Sigmoid colon (tissue), 7 donors: Measurements from ENCODE around the gene TDRD7. TPM values are rescaled to one million over a fixed set of nuclear protein-coding genes. Genes with fewer than 3 reads are reported as not detected.

Experiments used
- DNase-seq: peaks from one replicate; pipeline ENCODE4 v3.0.0-alpha.2; 2019
- H3K27ac ChIP-seq, 4 donors: fragments of 200-600 bp; sonication (generic); one replicate each; pipeline ENCODE4 v1.5.1; 2016 to 2019; ENCODE audit warnings: mild to moderate bottlenecking in 1 of 4
- H3K27me3 ChIP-seq, 3 donors: fragments of 200-600 bp; sonication (generic); one replicate each; pipeline ENCODE4 v1.5.1; 2019; ENCODE audit warnings: mild to moderate bottlenecking in 1 of 3
- H3K36me3 ChIP-seq, 4 donors: fragments of 200-600 bp; sonication (generic); one replicate each; pipeline ENCODE4 v1.5.1; 2016 to 2019
- H3K4me1 ChIP-seq, 4 donors: fragments of 200-600 bp; sonication (generic); one replicate each; pipeline ENCODE4 v1.5.1; 2017 to 2019
- H3K4me3 ChIP-seq, 4 donors: fragments of 200-600 bp; sonication (generic); one replicate each; pipeline ENCODE4 v1.5.1; 2017 to 2019; ENCODE audit warnings: mild to moderate bottlenecking in 2 of 4, moderate library complexity in 1 of 4
- H3K9me3 ChIP-seq, 4 donors: fragments of 200-600 bp in 3 of 4; sonication (generic) in 3 of 4; one replicate each; pipeline versions ENCODE4 v1.5.1 to v1.6.1; 2013 to 2019
- EP300 ChIP-seq, 4 donors: sonication (generic); formaldehyde crosslinking; IDR thresholded peaks; one replicate each; pipeline ENCODE4 v1.6.1; 2017; ENCODE audit warnings: antibody characterized with exemption in 4 of 4
- POLR2A ChIP-seq, 2 donors: fragments of 450-650 bp; IDR thresholded peaks; one replicate each; pipeline ENCODE4 v1.6.1; 2016; ENCODE audit warnings: antibody characterized with exemption in 2 of 2, mild to moderate bottlenecking in 2 of 2, moderate library complexity in 2 of 2
- POLR2AphosphoS5 ChIP-seq, 4 donors: sonication (generic); formaldehyde crosslinking; IDR thresholded peaks; one replicate each; pipeline ENCODE4 v1.6.1; 2017; ENCODE audit warnings: antibody characterized with exemption in 4 of 4
- WGBS, 2 donors: extraction: QIAGEN DNeasy Blood & Tissue Kit; methylation state at CpG; one replicate each; pipeline ENCODE4 v1.1.7; 2013; 5-methylcytosine and 5-hydroxymethylcytosine counted together
- intact Hi-C: fragments of 100-400 bp; cut with DNase I; formaldehyde crosslinking; loops from one replicate; pipeline ENCODE4 v1.15.1; 2023
- polyA plus RNA-seq, 3 donors: library from polyadenylated mRNA; stranded (reverse); fragments of 200-250 nt; gene quantifications; one replicate each; pipeline ENCODE4 v1.2.3, GENCODE V29; 2013
- total RNA-seq, 4 donors: library from RNA; depleted of rRNA; stranded (reverse); fragments of >200 nt; gene quantifications; one replicate each; pipeline ENCODE4 v1.1.0, GENCODE V29; 2016
- TF ChIP-seq, protein P1 (sequence below), 4 experiments: fragments of 450-650 bp in 3 of 4; fragments of 200-600 bp in 1 of 4; IDR thresholded peaks; one replicate each; pipeline ENCODE4 v1.5.1; 2016 to 2019; ENCODE audit warnings: antibody characterized with exemption in 4 of 4, mild to moderate bottlenecking in 3 of 4, moderate library complexity in 2 of 4
- donor health status: healthy with polysubstance abuse.
- donor health status: Bipolar disorder and iron deficiency.
- donor health status: healthy.

TDRD7 gene
- total and polyA plus RNA-seq, 7 donors = 10.5 to 25.7 (median 17.5) TPM

DNA sequence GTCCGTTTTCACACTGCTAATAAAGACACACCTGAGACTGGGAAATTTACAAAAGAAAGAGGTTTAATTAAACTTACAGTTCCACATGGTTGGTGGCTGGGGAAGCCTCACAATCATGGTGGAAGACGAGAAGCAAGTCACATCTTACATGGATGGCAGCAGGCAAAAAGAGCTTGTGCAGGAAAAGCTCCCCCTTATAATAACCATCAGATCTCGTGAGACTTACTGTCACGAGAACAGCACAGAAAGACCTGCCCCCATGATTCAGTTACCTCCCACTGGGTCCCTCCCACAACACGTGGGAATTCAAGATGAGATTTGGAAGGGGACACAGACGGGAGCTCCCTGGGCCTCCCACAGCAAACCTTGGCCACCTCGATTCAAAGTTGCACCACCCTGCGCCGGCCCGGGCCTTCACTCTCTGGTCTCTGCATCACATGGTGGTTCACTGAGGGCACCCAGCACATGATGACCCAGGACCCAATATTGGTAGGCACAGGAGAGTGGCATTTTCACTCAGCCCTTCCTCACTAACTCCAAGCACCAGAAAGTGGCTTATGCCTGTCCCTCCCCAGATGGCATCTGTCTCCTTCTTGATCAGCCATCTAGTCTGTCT, 21.0 kb upstream of the TDRD7 start:
- Histone ChIP-seq H3K9me3 (no peaks in the 10 kb centered on the region), H3K36me3 (no peaks in the 10 kb centered on the region), H3K27me3 (peaks cover 4 to 36% (median 13%) of the 10 kb centered on the region in 3 donors), H3K27ac (no peak overlapping the region), H3K4me3 (no peak overlapping the region), H3K4me1 (peaks cover 0 to 9% (median 4%) of the 10 kb centered on the region in 4 donors)
- 89 to 92% methylated on average over 10 of the region's 10 CpGs for WGBS, 2 donors
- TF ChIP-seq EP300 (IDR thresholded peaks at IDR 0.05) (no peak), POLR2A (IDR thresholded peaks at IDR 0.05) (no peak), POLR2AphosphoS5 (IDR thresholded peaks at IDR 0.05) (no peak)
- TF ChIP-seq, protein P1, sequence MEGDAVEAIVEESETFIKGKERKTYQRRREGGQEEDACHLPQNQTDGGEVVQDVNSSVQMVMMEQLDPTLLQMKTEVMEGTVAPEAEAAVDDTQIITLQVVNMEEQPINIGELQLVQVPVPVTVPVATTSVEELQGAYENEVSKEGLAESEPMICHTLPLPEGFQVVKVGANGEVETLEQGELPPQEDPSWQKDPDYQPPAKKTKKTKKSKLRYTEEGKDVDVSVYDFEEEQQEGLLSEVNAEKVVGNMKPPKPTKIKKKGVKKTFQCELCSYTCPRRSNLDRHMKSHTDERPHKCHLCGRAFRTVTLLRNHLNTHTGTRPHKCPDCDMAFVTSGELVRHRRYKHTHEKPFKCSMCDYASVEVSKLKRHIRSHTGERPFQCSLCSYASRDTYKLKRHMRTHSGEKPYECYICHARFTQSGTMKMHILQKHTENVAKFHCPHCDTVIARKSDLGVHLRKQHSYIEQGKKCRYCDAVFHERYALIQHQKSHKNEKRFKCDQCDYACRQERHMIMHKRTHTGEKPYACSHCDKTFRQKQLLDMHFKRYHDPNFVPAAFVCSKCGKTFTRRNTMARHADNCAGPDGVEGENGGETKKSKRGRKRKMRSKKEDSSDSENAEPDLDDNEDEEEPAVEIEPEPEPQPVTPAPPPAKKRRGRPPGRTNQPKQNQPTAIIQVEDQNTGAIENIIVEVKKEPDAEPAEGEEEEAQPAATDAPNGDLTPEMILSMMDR (IDR thresholded peaks at IDR 0.05) = no peak
- no peak for DNase-seq
- intact Hi-C loops = no loop called here

DNA sequence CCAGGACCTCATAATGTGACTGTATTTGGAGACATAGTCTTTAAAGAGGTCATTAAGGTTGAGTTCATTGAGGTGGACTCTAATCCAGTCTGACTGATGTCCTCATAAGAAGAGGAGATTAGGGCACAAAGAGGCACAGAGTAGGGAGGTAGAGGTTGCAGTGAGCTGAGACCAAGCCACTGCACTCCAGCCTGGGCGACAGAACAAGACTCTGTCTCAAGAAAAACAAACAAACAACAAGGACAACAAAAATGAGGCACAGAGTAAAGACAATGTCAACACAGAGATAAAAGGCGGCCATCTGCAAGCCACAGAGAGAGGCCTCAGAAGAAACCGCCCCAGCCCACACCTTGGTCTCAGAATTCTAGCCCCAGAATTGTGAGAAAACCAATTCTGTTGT, 17.0 kb upstream of the TDRD7 start:
- no peaks in the 10 kb centered on the region for H3K27me3 ChIP-seq
- H3K27ac ChIP-seq = no peak overlapping the region
- 83 to 84% methylated on average over 3 of the region's 3 CpGs for WGBS, 2 donors
- H3K9me3 ChIP-seq = no peaks in the 10 kb centered on the region
- no peak for DNase-seq
- no peak for TF ChIP-seq EP300 (IDR thresholded peaks at IDR 0.05)
- no peak for TF ChIP-seq POLR2AphosphoS5 (IDR thresholded peaks at IDR 0.05)
- TF ChIP-seq, protein P1 (IDR thresholded peaks at IDR 0.05) = no peak
- no peak for TF ChIP-seq POLR2A (IDR thresholded peaks at IDR 0.05)
- intact Hi-C loops = loop anchor here (5.0 kb wide), 1 partner anchor 538 kb away; no protein-coding TSS in a partner anchor
- no peaks in the 10 kb centered on the region for H3K4me1 ChIP-seq
- no peak overlapping the region for H3K4me3 ChIP-seq
- no peaks in the 10 kb centered on the region for H3K36me3 ChIP-seq

DNA sequence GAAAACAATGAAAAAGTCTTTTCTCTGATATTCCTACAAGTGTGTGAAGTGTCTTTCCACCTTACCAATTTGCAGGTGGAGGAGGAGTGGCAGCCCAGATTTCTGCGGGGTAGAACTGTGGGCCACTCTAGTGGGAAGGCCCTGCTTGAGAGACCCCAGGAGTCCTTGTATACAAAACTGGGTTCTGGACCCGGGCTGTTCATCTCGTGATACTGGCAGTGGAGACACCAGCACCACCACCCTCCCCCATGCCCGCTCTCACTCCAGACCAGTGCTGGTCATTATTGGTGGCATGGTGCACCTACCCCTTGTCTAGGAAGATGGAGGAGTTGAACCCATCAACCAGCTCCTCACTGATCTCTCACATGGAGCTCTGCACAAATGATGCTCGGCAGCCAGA, 16.2 kb upstream of the TDRD7 start:
- no peak for TF ChIP-seq EP300 (IDR thresholded peaks at IDR 0.05)
- TF ChIP-seq POLR2A (IDR thresholded peaks at IDR 0.05) = no peak
- TF ChIP-seq POLR2AphosphoS5 (IDR thresholded peaks at IDR 0.05) = no peak
- TF ChIP-seq, protein P1 (IDR thresholded peaks at IDR 0.05) = no peak
- no peaks in the 10 kb centered on the region for H3K36me3 ChIP-seq
- H3K9me3 ChIP-seq = no peaks in the 10 kb centered on the region
- H3K27me3 ChIP-seq = no peaks in the 10 kb centered on the region
- WGBS, 2 donors = 92 to 93% methylated on average over 5 of the region's 5 CpGs
- H3K4me3 ChIP-seq = no peak overlapping the region
- no peak for DNase-seq
- no peak overlapping the region for H3K27ac ChIP-seq
- no peaks in the 10 kb centered on the region for H3K4me1 ChIP-seq
- intact Hi-C loops = loop anchor here (5.0 kb wide), 1 partner anchor 538 kb away; no protein-coding TSS in a partner anchor

DNA sequence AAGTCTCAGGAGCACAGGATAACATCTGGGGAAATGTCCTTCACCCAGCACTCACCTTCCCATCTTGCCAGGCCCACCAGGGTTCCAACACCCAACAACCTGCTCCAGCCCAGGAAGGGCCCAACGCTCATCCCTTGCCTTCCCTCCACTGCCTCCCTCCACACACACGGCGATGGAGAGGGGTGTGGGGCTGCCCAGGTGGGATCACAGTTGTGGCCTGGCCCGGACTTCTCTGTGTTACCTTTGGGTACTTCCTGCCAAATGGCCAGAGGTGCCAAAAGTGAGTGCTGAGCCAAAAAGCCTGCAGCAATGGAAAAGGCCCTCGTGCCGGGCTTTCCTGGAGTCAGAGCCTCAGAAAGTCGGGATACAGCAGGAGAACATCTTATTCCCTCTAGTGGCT, 15.6 kb upstream of the TDRD7 start:
- no peak for DNase-seq
- H3K27ac ChIP-seq = no peak overlapping the region
- H3K9me3 ChIP-seq = no peaks in the 10 kb centered on the region
- no peak overlapping the region for H3K4me3 ChIP-seq
- 90 to 92% methylated on average over 7 of the region's 7 CpGs for WGBS, 2 donors
- H3K27me3 ChIP-seq = no peaks in the 10 kb centered on the region
- TF ChIP-seq POLR2A (IDR thresholded peaks at IDR 0.05) (no peak), POLR2AphosphoS5 (IDR thresholded peaks at IDR 0.05) (no peak), EP300 (IDR thresholded peaks at IDR 0.05) (no peak)
- TF ChIP-seq, protein P1 (IDR thresholded peaks at IDR 0.05) = no peak
- H3K36me3 ChIP-seq = no peaks in the 10 kb centered on the region
- no peaks in the 10 kb centered on the region for H3K4me1 ChIP-seq
- intact Hi-C loops = loop anchor here (5.0 kb wide), 1 partner anchor 539 kb away; no protein-coding TSS in a partner anchor
